ENCODE data around the gene SLC9A9. TPM values are rescaled to one million over a fixed set of nuclear protein-coding genes. Genes with fewer than 3 reads are reported as not detected.

Gene SLC9A9
- polyA plus RNA-seq, 1 donor from 2014 or later: 0.54 TPM

- H3K79me2 ChIP-seq (replicated peaks; ENCODE audit: insufficient read depth, low read length): no peaks in the 10 kb centered on the region
- no peaks in the 10 kb centered on the region for H3K27me3 ChIP-seq (ENCODE audit: insufficient read depth, low read depth, low read length)
- no peak overlapping the region for H2AFZ ChIP-seq (ENCODE audit: low read depth, low read length)
- H3K9me3 ChIP-seq (ENCODE audit: low read length): no peaks in the 10 kb centered on the region
- no peak overlapping the region for H3K27ac ChIP-seq (ENCODE audit: low read length)
- no peaks in the 10 kb centered on the region for H3K9me2 ChIP-seq (ENCODE audit: insufficient read depth, low read length)
- TF ChIP-seq, protein P1, sequence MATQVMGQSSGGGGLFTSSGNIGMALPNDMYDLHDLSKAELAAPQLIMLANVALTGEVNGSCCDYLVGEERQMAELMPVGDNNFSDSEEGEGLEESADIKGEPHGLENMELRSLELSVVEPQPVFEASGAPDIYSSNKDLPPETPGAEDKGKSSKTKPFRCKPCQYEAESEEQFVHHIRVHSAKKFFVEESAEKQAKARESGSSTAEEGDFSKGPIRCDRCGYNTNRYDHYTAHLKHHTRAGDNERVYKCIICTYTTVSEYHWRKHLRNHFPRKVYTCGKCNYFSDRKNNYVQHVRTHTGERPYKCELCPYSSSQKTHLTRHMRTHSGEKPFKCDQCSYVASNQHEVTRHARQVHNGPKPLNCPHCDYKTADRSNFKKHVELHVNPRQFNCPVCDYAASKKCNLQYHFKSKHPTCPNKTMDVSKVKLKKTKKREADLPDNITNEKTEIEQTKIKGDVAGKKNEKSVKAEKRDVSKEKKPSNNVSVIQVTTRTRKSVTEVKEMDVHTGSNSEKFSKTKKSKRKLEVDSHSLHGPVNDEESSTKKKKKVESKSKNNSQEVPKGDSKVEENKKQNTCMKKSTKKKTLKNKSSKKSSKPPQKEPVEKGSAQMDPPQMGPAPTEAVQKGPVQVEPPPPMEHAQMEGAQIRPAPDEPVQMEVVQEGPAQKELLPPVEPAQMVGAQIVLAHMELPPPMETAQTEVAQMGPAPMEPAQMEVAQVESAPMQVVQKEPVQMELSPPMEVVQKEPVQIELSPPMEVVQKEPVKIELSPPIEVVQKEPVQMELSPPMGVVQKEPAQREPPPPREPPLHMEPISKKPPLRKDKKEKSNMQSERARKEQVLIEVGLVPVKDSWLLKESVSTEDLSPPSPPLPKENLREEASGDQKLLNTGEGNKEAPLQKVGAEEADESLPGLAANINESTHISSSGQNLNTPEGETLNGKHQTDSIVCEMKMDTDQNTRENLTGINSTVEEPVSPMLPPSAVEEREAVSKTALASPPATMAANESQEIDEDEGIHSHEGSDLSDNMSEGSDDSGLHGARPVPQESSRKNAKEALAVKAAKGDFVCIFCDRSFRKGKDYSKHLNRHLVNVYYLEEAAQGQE (IDR thresholded peaks at IDR 0.05; ENCODE audit: borderline replicate concordance): no peak
- TF ChIP-seq EP300 (conservative IDR thresholded peaks at IDR 0.05; ENCODE audit: poor library complexity, severe bottlenecking) (no peak), TAF1 (IDR thresholded peaks at IDR 0.05; ENCODE audit: low read depth) (no peak), CTCF (IDR thresholded peaks at IDR 0.05; ENCODE audit: poor library complexity, severe bottlenecking) (no peak), RAD21 (conservative IDR thresholded peaks at IDR 0.05) (no peak), SMC3 (conservative IDR thresholded peaks at IDR 0.05; ENCODE audit: poor library complexity) (no peak), EZH2 (IDR thresholded peaks at IDR 0.05; ENCODE audit: borderline replicate concordance, insufficient read depth, low read length, poor library complexity, severe bottlenecking) (no peak), MXI1 (conservative IDR thresholded peaks at IDR 0.05; ENCODE audit: poor library complexity, severe bottlenecking) (no peak), POLR2AphosphoS5 (IDR thresholded peaks at IDR 0.05) (no peak)
- H3K36me3 ChIP-seq (ENCODE audit: insufficient read depth, low read length): no peaks in the 10 kb centered on the region
- H4K20me1 ChIP-seq (ENCODE audit: insufficient read depth): no peaks in the 10 kb centered on the region
- no peaks in the 10 kb centered on the region for H3F3A ChIP-seq (ENCODE audit: insufficient read depth, low read length, poor library complexity, severe bottlenecking)
- no peak overlapping the region for H3K9ac ChIP-seq (ENCODE audit: low read length)
- H3K4me3 ChIP-seq (ENCODE audit: low read length): no peak overlapping the region
- no peak overlapping the region for H3K4me2 ChIP-seq (ENCODE audit: low read length)
These were observed 20.8 kb downstream of the SLC9A9 start for GRCh38 chr3:143827425-143827824.

- Histone ChIP-seq H3K9ac (ENCODE audit: low read length) (no peak overlapping the region), H3K9me2 (ENCODE audit: insufficient read depth, low read length) (no peaks in the 10 kb centered on the region), H3K79me2 (replicated peaks; ENCODE audit: insufficient read depth, low read length) (no peaks in the 10 kb centered on the region), H4K20me1 (ENCODE audit: insufficient read depth) (no peaks in the 10 kb centered on the region), H3K4me2 (ENCODE audit: low read length) (no peak overlapping the region), H3K27ac (ENCODE audit: low read length) (no peak overlapping the region), H3K4me3 (ENCODE audit: low read length) (no peak overlapping the region), H3K36me3 (ENCODE audit: insufficient read depth, low read length) (no peaks in the 10 kb centered on the region), H3K9me3 (ENCODE audit: low read length) (no peaks in the 10 kb centered on the region), H3F3A (ENCODE audit: insufficient read depth, low read length, poor library complexity, severe bottlenecking) (no peaks in the 10 kb centered on the region), H3K27me3 (ENCODE audit: insufficient read depth, low read depth, low read length) (no peaks in the 10 kb centered on the region), H2AFZ (ENCODE audit: low read depth, low read length) (no peak overlapping the region)
- TF ChIP-seq CTCF (IDR thresholded peaks at IDR 0.05; ENCODE audit: poor library complexity, severe bottlenecking) (no peak), SMC3 (conservative IDR thresholded peaks at IDR 0.05; ENCODE audit: poor library complexity) (no peak), POLR2AphosphoS5 (IDR thresholded peaks at IDR 0.05) (no peak), EZH2 (IDR thresholded peaks at IDR 0.05; ENCODE audit: borderline replicate concordance, insufficient read depth, low read length, poor library complexity, severe bottlenecking) (no peak), RAD21 (conservative IDR thresholded peaks at IDR 0.05) (no peak), TAF1 (IDR thresholded peaks at IDR 0.05; ENCODE audit: low read depth) (no peak)
- TF ChIP-seq, protein P1 (IDR thresholded peaks at IDR 0.05; ENCODE audit: borderline replicate concordance): no peak
These were observed 22.0 kb downstream of the SLC9A9 start for GRCh38 chr3:143826296-143826695.
